Endothelial cell of umbilical vein (primary cell): ENCODE data around the gene HABP4. TPM values are rescaled to one million over a fixed set of nuclear protein-coding genes. Genes with fewer than 3 reads are reported as not detected.

Experiments
- BruUV-seq: library from RNA; stranded (reverse); fragments of 400-500 nt; replicated peaks from 2 replicates; lab custom pipeline; 2021; lab: Mats Ljungman, UMichigan
- CTCF ChIA-PET: fragments of 300-600, 350-600 bp; sonication (Branson Sonifier 250); formaldehyde crosslinking; loops from one replicate; lab custom pipeline; 2021; ENCODE audit warnings: antibody characterized with exemption, inconsistent platforms; lab: Charles Lee
- POLR2A ChIA-PET: fragments of 300-600, 350-600 bp; sonication (Branson Sonifier 250); formaldehyde crosslinking; loops from one replicate; lab custom pipeline; 2021; ENCODE audit warnings: antibody characterized with exemption, inconsistent platforms; lab: Charles Lee
- DNase-seq: peaks from one replicate; pipeline ENCODE4 v3.0.0-alpha.2; 2011; ENCODE audit warnings: low read depth, low spot score
- FAIRE-seq: peaks from 2 replicates; lab custom pipeline; 2011; peaks lifted over from hg19 to GRCh38; lab: Jason Lieb, UNC
- H2AFZ ChIP-seq: 2 replicates; pipeline ENCODE4 v1.6.0; 2012; ENCODE audit warnings: low read depth, low read length, control low read depth, inconsistent platforms
- H3K27ac ChIP-seq: 2 replicates; pipeline ENCODE4 v1.5.1; 2011; ENCODE audit warnings: low read depth, mild to moderate bottlenecking, control low read depth, low read length, moderate library complexity; ENCODE audit not compliant: insufficient read depth
- H3K27me3 ChIP-seq, 2 experiments: 2 replicates each; pipeline versions ENCODE4 v1.6.0 to v1.6.1; 2011; ENCODE audit warnings: low read length in 2 of 2, mixed read lengths in 1 of 2; ENCODE audit not compliant: control insufficient read depth in 2 of 2, insufficient read depth in 2 of 2
- H3K36me3 ChIP-seq, 2 experiments: 2 replicates in 1 of 2; 3 replicates in 1 of 2; pipeline ENCODE4 v1.5.1; 2011; ENCODE audit warnings: low read length in 2 of 2, mild to moderate bottlenecking in 1 of 2, moderate library complexity in 1 of 2; ENCODE audit not compliant: control insufficient read depth in 2 of 2, insufficient read depth in 2 of 2; ENCODE audit errors: extremely low read depth in 1 of 2
- H3K4me1 ChIP-seq: 3 replicates; pipeline ENCODE4 v1.5.1; 2011; ENCODE audit warnings: mild to moderate bottlenecking, low read length; ENCODE audit not compliant: control insufficient read depth, insufficient read depth; ENCODE audit errors: extremely low read depth
- H3K4me2 ChIP-seq: 2 replicates; pipeline ENCODE4 v1.6.1; 2011; ENCODE audit warnings: low read length, control low read depth, mixed read lengths; ENCODE audit not compliant: insufficient read depth
- H3K4me3 ChIP-seq, 3 experiments: fragments of 200-600 bp in 1 of 3; sonication (generic), shearing (Covaris generic) in 1 of 3; replicated peaks in 1 of 3; 2 replicates each; pipeline ENCODE4 v1.5.1; 2011 to 2016; ENCODE audit warnings: control low read depth in 3 of 3, low read length in 3 of 3, mild to moderate bottlenecking in 2 of 3, inconsistent platforms in 1 of 3, low read depth in 1 of 3, moderate library complexity in 1 of 3; ENCODE audit not compliant: insufficient read depth in 1 of 3
- H3K79me2 ChIP-seq: 2 replicates; pipeline ENCODE4 v1.6.0; 2012; ENCODE audit warnings: low read length, inconsistent platforms; ENCODE audit not compliant: control insufficient read depth, insufficient read depth
- H3K9ac ChIP-seq: replicated peaks from 2 replicates; pipeline ENCODE3; 2011; ENCODE audit warnings: low read length, control low read depth; ENCODE audit not compliant: insufficient read depth; ENCODE audit errors: extremely low read depth
- H3K9me1 ChIP-seq: replicated peaks from 3 replicates; pipeline ENCODE4 v1.6.0; 2011; ENCODE audit warnings: mild to moderate bottlenecking, low read length; ENCODE audit not compliant: control insufficient read depth, insufficient read depth; ENCODE audit errors: extremely low read depth
- H3K9me3 ChIP-seq: replicated peaks from 2 replicates; pipeline ENCODE4 v1.5.1; 2012; ENCODE audit warnings: low read length, inconsistent platforms; ENCODE audit not compliant: control insufficient read depth, insufficient read depth
- H4K20me1 ChIP-seq: replicated peaks from 2 replicates; pipeline ENCODE3; 2011; ENCODE audit warnings: mild to moderate bottlenecking, low read length; ENCODE audit not compliant: control insufficient read depth, insufficient read depth; ENCODE audit errors: extremely low read depth
- EZH2 ChIP-seq: IDR thresholded peaks from 2 replicates; pipeline ENCODE4 v1.6.1; 2012; ENCODE audit warnings: borderline replicate concordance, low read depth, mild to moderate bottlenecking, moderate library complexity, low read length, inconsistent platforms; ENCODE audit not compliant: severe bottlenecking
- FOS ChIP-seq: IDR thresholded peaks from 2 replicates; pipeline ENCODE4 v1.6.1; 2011; ENCODE audit warnings: mild to moderate bottlenecking, low read length, moderate library complexity, borderline replicate concordance; ENCODE audit not compliant: insufficient read depth
- JUN ChIP-seq: IDR thresholded peaks from 2 replicates; pipeline ENCODE4 v1.6.1; 2011; ENCODE audit warnings: borderline replicate concordance, low read depth; ENCODE audit not compliant: insufficient read length, insufficient read depth
- MYC ChIP-seq: IDR thresholded peaks from one replicate; pipeline ENCODE4 v1.6.1; 2011; ENCODE audit warnings: mild to moderate bottlenecking, low read depth, low read length
- POLR2A ChIP-seq: IDR thresholded peaks from 2 replicates; pipeline ENCODE4 v1.6.1; 2012; ENCODE audit warnings: low read depth, mild to moderate bottlenecking, control low read depth, low read length
- POLR2AphosphoS5 ChIP-seq: IDR thresholded peaks from 2 replicates; pipeline ENCODE4 v1.6.1; 2012; ENCODE audit warnings: low read depth, mild to moderate bottlenecking, control low read depth, low read length, moderate library complexity; ENCODE audit not compliant: insufficient read depth
- dilution Hi-C: fragments of 300-500 bp; cut with MboI; formaldehyde crosslinking; loops from one replicate; pipeline ENCODE4 v1.15.0; 2019; ENCODE audit warnings: low sequenced_read_pairs; ENCODE audit not compliant: extremely low pct_ligation_motif_present
- intact Hi-C: fragments of 100-400 bp; cut with micrococcal nuclease; formaldehyde crosslinking; loops from one replicate; pipeline ENCODE4 v1.10.0; 2022
- polyA plus RNA-seq, 4 experiments: library from polyadenylated mRNA; depleted of rRNA in 3 of 4; stranded (reverse) in 3 of 4; unstranded in 1 of 4; fragments of >200 nt; gene quantifications; 2 replicates each; pipeline versions ENCODE4 v1.2.1 to v1.2.3, GENCODE V29; 2011 to 2012; ENCODE audit warnings: missing spikeins in 1 of 4
- total RNA-seq: library from RNA; stranded (reverse); gene quantifications from 2 replicates; pipeline ENCODE4 v1.2.3, GENCODE V29; 2021
- TF ChIP-seq, protein P1 (sequence below): IDR thresholded peaks from 2 replicates; pipeline ENCODE4 v1.6.1; 2011; ENCODE audit not compliant: insufficient read depth, insufficient read length
- TF ChIP-seq, protein P2 (sequence below), 2 donors: IDR thresholded peaks; 1 replicate in 1 of 2; 2 replicates in 1 of 2; pipeline ENCODE4 v1.5.1; 2011; ENCODE audit warnings: low read length in 2 of 2, mild to moderate bottlenecking in 2 of 2, moderate library complexity in 2 of 2, control low read depth in 1 of 2, inconsistent platforms in 1 of 2, low read depth in 1 of 2; ENCODE audit not compliant: insufficient read depth in 1 of 2; ENCODE audit errors: extremely low read depth in 1 of 2

Gene HABP4
- total and polyA plus RNA-seq, 2 donors (not counting 3 experiments of a cell fraction or from before 2014, with no cell fraction given): 4.6 to 11.1 TPM

DNA sequence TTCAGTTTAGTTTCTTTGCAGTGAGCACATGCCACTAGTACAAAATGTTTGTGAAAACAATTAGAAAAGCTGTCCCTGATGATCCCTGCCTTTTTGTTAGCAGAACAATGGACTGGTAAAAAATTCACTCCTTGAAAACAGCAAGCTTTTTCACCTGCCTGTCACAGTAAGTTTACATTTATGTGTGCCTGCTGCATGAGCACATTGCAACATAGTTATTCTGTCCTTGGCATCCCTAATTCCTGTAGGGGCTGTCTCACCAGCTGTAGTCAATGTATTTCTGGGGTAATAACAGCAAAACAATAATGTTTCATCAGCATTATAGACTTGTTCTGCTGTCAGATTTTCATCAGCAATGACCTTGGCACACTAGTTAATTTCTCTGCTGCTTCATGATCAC lies 20.2 kb upstream of the HABP4 start:
- Histone ChIP-seq H3K79me2 (no peaks in the 10 kb centered on the region), H3K9me1 (no peaks in the 10 kb centered on the region), H3K4me2 (no peak overlapping the region), H4K20me1 (no peaks in the 10 kb centered on the region), H3K27ac (no peak overlapping the region), H3K4me1 (no peaks in the 10 kb centered on the region), H3K9ac (no peak overlapping the region), H3K4me3 (no peak overlapping the region), H3K36me3 (no peaks in the 10 kb centered on the region), H3K9me3 (no peaks in the 10 kb centered on the region), H3K27me3 (no peaks in the 10 kb centered on the region), H2AFZ (no peak overlapping the region)
- FAIRE-seq: no peak
- no peak for DNase-seq
- TF ChIP-seq, protein P1, sequence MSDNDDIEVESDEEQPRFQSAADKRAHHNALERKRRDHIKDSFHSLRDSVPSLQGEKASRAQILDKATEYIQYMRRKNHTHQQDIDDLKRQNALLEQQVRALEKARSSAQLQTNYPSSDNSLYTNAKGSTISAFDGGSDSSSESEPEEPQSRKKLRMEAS: no peak
- TF ChIP-seq JUN (no peak), EZH2 (no peak), POLR2AphosphoS5 (no peak), MYC (no peak), POLR2A (no peak), FOS (no peak)
- TF ChIP-seq, protein P2, sequence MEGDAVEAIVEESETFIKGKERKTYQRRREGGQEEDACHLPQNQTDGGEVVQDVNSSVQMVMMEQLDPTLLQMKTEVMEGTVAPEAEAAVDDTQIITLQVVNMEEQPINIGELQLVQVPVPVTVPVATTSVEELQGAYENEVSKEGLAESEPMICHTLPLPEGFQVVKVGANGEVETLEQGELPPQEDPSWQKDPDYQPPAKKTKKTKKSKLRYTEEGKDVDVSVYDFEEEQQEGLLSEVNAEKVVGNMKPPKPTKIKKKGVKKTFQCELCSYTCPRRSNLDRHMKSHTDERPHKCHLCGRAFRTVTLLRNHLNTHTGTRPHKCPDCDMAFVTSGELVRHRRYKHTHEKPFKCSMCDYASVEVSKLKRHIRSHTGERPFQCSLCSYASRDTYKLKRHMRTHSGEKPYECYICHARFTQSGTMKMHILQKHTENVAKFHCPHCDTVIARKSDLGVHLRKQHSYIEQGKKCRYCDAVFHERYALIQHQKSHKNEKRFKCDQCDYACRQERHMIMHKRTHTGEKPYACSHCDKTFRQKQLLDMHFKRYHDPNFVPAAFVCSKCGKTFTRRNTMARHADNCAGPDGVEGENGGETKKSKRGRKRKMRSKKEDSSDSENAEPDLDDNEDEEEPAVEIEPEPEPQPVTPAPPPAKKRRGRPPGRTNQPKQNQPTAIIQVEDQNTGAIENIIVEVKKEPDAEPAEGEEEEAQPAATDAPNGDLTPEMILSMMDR (IDR thresholded peaks at IDR 0.05; ENCODE audit: extremely low read depth in 1 of 2, insufficient read depth in 1 of 2, low read depth in 1 of 2, low read length in 2 of 2): no peak
- ChIA-PET CTCF (interaction anchor here (1.1 kb wide), 1 partner anchor 12 kb away, joined by 3 read pairs; no protein-coding TSS in a partner anchor), POLR2A (no interaction called here)
- dilution Hi-C loops (no loop called here), intact Hi-C loops (no loop called here)
- BruUV-seq: no TSS peak
